MM.1S (cell line): Measurements from ENCODE around the gene SS18L1.

Experiments
- DNase-seq: peaks from one replicate; pipeline ENCODE4 v3.0.0-alpha.2; 2015
- H2AFZ ChIP-seq: fragments of 300-600 bp; sonication (generic); 2 replicates; pipeline ENCODE4 v1.6.0; 2016; ENCODE audit warnings: antibody characterized with exemption, low read length
- H3F3A ChIP-seq: fragments of 300-600 bp; sonication (generic); 2 replicates; pipeline ENCODE4 v1.6.1; 2016; ENCODE audit warnings: mild to moderate bottlenecking, antibody characterized with exemption, low read length, moderate library complexity, mixed read lengths; ENCODE audit not compliant: insufficient read depth
- H3K27ac ChIP-seq: fragments of 300-600 bp; sonication (generic); 2 replicates; pipeline ENCODE4 v1.5.1; 2016; ENCODE audit warnings: mild to moderate bottlenecking, low read length
- H3K27me3 ChIP-seq: fragments of 300-600 bp; sonication (generic); replicated peaks from 2 replicates; pipeline ENCODE4 v1.6.0; 2016; ENCODE audit warnings: low read length; ENCODE audit not compliant: insufficient read depth
- H3K36me3 ChIP-seq: fragments of 300-600 bp; sonication (generic); replicated peaks from 2 replicates; pipeline ENCODE4 v1.6.1; 2016; ENCODE audit warnings: mild to moderate bottlenecking, low read length, mixed read lengths; ENCODE audit not compliant: insufficient read depth
- H3K4me1 ChIP-seq: fragments of 300-600 bp; sonication (generic); 2 replicates; pipeline ENCODE4 v1.6.1; 2016; ENCODE audit warnings: low read length, mixed read lengths
- H3K4me2 ChIP-seq: fragments of 300-600 bp; sonication (generic); 2 replicates; pipeline ENCODE4 v1.6.0; 2016; ENCODE audit warnings: low read depth, low read length
- H3K4me3 ChIP-seq: fragments of 300-600 bp; sonication (generic); 2 replicates; pipeline ENCODE4 v1.5.1; 2016; ENCODE audit warnings: low read length, mixed read lengths
- H3K79me2 ChIP-seq: fragments of 300-600 bp; sonication (generic); 2 replicates; pipeline ENCODE4 v1.6.1; 2016; ENCODE audit warnings: mixed run types, low read length, mixed read lengths
- H3K9ac ChIP-seq: fragments of 300-600 bp; sonication (generic); 2 replicates; pipeline ENCODE4 v1.6.1; 2016; ENCODE audit warnings: low read length, mixed read lengths
- H3K9me2 ChIP-seq: fragments of 300-600 bp; sonication (generic); replicated peaks from 2 replicates; pipeline ENCODE4 v1.6.1; 2016; ENCODE audit warnings: mild to moderate bottlenecking, low read length, mixed read lengths; ENCODE audit not compliant: insufficient read depth
- H3K9me3 ChIP-seq: fragments of 300-600 bp; sonication (generic); replicated peaks from 2 replicates; pipeline ENCODE4 v1.6.1; 2016; ENCODE audit warnings: mild to moderate bottlenecking, low read length, mixed read lengths; ENCODE audit not compliant: insufficient read depth
- H4K20me1 ChIP-seq: fragments of 300-600 bp; sonication (generic); 2 replicates; pipeline ENCODE4 v1.6.1; 2016; ENCODE audit warnings: mild to moderate bottlenecking, low read length, moderate library complexity, mixed read lengths; ENCODE audit not compliant: insufficient read depth
- EZH2 ChIP-seq: fragments of 300-600 bp; sonication (generic); optimal IDR thresholded peaks from 2 replicates; pipeline ENCODE3; 2017; ENCODE audit warnings: low read depth, mild to moderate bottlenecking, antibody characterized with exemption, low read length, mixed read lengths
- EZH2phosphoT487 ChIP-seq: fragments of 300-600 bp; sonication (generic); IDR thresholded peaks from 2 replicates; pipeline ENCODE4 v1.6.1; 2018; ENCODE audit warnings: antibody characterized with exemption, low read length
- TF ChIP-seq, protein P1 (sequence below): fragments of 300-600 bp; sonication (generic); IDR thresholded peaks from 2 replicates; pipeline ENCODE4 v1.5.1; 2016; ENCODE audit warnings: antibody characterized with exemption, low read length, mixed read lengths

The SS18L1 gene

DNA sequence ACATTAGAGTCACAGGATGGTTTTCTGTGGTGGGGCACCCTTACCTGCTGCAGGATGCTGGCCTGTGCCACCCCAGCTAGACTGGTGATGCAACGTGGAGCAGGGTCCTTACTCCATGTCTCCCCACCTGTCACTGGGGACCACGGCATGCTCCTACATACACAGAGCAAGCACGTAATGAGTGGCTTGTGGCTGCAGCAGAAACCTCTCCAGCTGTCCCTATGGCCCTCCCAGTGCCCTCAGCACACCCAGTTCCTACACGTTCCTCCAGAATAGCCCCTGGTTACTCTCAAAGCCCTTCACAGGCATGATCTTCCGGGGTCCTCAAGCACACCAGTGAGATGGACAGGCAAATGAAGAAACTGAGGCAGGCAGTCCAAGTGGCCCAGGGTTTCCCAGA, 24.5 kb upstream of the SS18L1 start:
- no peak overlapping the region for H3K9ac ChIP-seq
- TF ChIP-seq EZH2, result no peak
- no peak for TF ChIP-seq EZH2phosphoT487
- TF ChIP-seq, protein P1, sequence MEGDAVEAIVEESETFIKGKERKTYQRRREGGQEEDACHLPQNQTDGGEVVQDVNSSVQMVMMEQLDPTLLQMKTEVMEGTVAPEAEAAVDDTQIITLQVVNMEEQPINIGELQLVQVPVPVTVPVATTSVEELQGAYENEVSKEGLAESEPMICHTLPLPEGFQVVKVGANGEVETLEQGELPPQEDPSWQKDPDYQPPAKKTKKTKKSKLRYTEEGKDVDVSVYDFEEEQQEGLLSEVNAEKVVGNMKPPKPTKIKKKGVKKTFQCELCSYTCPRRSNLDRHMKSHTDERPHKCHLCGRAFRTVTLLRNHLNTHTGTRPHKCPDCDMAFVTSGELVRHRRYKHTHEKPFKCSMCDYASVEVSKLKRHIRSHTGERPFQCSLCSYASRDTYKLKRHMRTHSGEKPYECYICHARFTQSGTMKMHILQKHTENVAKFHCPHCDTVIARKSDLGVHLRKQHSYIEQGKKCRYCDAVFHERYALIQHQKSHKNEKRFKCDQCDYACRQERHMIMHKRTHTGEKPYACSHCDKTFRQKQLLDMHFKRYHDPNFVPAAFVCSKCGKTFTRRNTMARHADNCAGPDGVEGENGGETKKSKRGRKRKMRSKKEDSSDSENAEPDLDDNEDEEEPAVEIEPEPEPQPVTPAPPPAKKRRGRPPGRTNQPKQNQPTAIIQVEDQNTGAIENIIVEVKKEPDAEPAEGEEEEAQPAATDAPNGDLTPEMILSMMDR, result no peak
- no peaks in the 10 kb centered on the region for H3K9me3 ChIP-seq
- H3K36me3 ChIP-seq, result no peaks in the 10 kb centered on the region
- H3K79me2 ChIP-seq, result peaks cover 13% of the 10 kb centered on the region
- H3K9me2 ChIP-seq, result no peaks in the 10 kb centered on the region
- no peak for DNase-seq
- H3F3A ChIP-seq, result peaks cover 6% of the 10 kb centered on the region; the same call in 1 of the 2 replicates
- H3K4me2 ChIP-seq, result no peak overlapping the region
- no peak overlapping the region for H3K27ac ChIP-seq
- H3K4me3 ChIP-seq, result no peak overlapping the region
- peaks cover 22% of the 10 kb centered on the region for H3K4me1 ChIP-seq
- H2AFZ ChIP-seq, result no peak overlapping the region
- H3K27me3 ChIP-seq, result peaks cover 11% of the 10 kb centered on the region; the same call in 1 of the 2 replicates
- H4K20me1 ChIP-seq, result peaks cover 8% of the 10 kb centered on the region; the same call in 1 of the 2 replicates

- Histone ChIP-seq H3K4me3 (no peak overlapping the region), H3K27me3 (peaks cover 11% of the 10 kb centered on the region; the same call in 1 of the 2 replicates), H4K20me1 (peaks cover 10% of the 10 kb centered on the region; the same call in 1 of the 2 replicates), H3K4me2 (no peak overlapping the region), H3K9me3 (no peaks in the 10 kb centered on the region), H3F3A (peaks cover 6% of the 10 kb centered on the region; the same call in 1 of the 2 replicates), H3K4me1 (peaks cover 22% of the 10 kb centered on the region), H3K27ac (no peak overlapping the region), H3K9me2 (no peaks in the 10 kb centered on the region), H3K36me3 (no peaks in the 10 kb centered on the region), H3K9ac (no peak overlapping the region), H2AFZ (no peak overlapping the region), H3K79me2 (peaks cover 20% of the 10 kb centered on the region)
- no peak for DNase-seq
- TF ChIP-seq EZH2 (no peak), EZH2phosphoT487 (no peak)
- TF ChIP-seq, protein P1, result no peak
Observed at GRCh38 chr20:62119591-62120364, 23.8 kb upstream of the SS18L1 start.

GRCh38 chr20:62120365-62120762, 23.2 kb upstream of the SS18L1 start:
- TF ChIP-seq EZH2 (no peak), EZH2phosphoT487 (no peak)
- TF ChIP-seq, protein P1, result no peak
- Histone ChIP-seq H3K4me3 (no peak overlapping the region), H3K9me2 (no peaks in the 10 kb centered on the region), H3K27me3 (peaks cover 11% of the 10 kb centered on the region; the same call in 1 of the 2 replicates), H3K9ac (no peak overlapping the region), H3K4me2 (no peak overlapping the region), H3K4me1 (peaks cover 22% of the 10 kb centered on the region), H3K79me2 (peaks cover 24% of the 10 kb centered on the region), H3F3A (peaks cover 6% of the 10 kb centered on the region; the same call in 1 of the 2 replicates), H3K9me3 (no peaks in the 10 kb centered on the region), H3K27ac (no peak overlapping the region), H3K36me3 (peaks cover 2% of the 10 kb centered on the region; the same call in 1 of the 2 replicates), H4K20me1 (peaks cover 10% of the 10 kb centered on the region; the same call in 1 of the 2 replicates), H2AFZ (no peak overlapping the region)
- no peak for DNase-seq
